HG03103 (cell line): ENCODE results near the gene SLIT3.

Source experiments
- ATAC-seq: cut with Tn5 transposase; IDR thresholded peaks from one replicate; pipeline ENCODE4 v1.9.1; 2021; ENCODE audit warnings: low read depth; ENCODE audit not compliant: unreplicated experiment

The SLIT3 gene

GRCh38 chr5:169011451-169011850, 289.5 kb downstream of the SLIT3 start:
- no peak for ATAC-seq

- ATAC-seq: no peak
Measured at GRCh38 chr5:169011009-169011408, 289.9 kb downstream of the SLIT3 start.

DNA sequence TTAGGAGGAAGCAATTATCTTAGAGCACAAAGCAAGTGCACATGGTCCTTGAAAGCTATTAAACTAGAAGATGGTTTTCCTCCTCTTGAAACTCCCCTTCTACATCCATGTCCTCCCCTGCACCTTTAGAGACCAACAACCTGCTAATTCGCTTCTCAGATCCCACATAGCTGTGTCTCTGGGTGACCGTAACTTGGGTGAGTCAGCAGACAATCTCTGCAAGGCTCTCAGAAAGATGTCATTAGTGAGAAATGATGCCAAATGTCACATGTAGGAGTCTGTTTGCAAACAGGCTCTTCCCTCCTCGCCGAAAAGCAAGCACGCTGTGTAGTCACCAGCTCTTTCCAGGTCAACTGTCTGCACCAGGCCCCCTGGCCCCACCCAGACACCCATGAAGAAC, 291.8 kb downstream of the SLIT3 start:
- no peak for ATAC-seq

GRCh38 chr5:169006842-169007790, 293.8 kb downstream of the SLIT3 start:
- no peak for ATAC-seq

- no peak for ATAC-seq
Measured at GRCh38 chr5:169004551-169004950, 296.4 kb downstream of the SLIT3 start.

DNA sequence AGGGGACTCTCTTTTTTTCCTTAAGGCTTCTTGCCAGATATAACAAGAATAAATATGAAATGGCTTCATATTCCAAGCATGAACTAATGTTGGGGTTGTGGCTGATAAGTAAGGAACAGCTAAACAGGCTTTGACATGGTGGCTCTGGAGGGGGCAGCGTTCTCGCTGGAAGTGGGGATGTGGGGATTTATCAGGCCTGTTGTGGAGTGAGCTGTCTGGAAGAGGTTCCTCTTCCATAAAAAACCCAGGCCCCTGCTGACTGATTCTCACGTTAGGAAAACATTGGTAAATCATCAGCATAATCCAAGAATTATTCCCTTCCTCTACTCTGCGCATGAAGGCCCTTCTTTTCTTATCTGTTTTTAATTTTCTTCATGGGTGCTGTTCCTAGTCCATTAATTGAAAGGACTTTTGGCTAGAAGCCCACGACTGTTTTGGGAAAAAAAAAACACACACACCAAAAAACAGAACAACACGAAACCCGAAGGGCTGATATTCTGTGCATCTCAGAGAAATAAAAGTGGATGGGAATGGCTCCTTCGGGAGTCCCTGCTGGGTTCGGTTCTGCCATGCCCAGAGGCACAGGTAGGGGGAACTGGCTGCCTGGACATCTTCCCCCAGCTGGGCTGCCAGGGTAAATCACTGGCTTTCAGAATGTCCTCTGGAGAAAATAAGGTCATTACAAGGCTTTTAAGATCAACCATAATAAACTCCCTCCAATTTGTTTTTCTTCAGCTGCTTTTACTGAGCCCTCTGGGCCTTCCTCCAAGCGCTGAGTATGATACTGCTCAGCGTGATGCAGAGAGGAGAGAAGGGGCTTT, 297.0 kb downstream of the SLIT3 start:
- no peak for ATAC-seq

GRCh38 chr5:169002953-169003555, 297.9 kb downstream of the SLIT3 start:
- no peak for ATAC-seq

- no peak for ATAC-seq
Measured at GRCh38 chr5:169001394-169001793, 299.5 kb downstream of the SLIT3 start.

DNA sequence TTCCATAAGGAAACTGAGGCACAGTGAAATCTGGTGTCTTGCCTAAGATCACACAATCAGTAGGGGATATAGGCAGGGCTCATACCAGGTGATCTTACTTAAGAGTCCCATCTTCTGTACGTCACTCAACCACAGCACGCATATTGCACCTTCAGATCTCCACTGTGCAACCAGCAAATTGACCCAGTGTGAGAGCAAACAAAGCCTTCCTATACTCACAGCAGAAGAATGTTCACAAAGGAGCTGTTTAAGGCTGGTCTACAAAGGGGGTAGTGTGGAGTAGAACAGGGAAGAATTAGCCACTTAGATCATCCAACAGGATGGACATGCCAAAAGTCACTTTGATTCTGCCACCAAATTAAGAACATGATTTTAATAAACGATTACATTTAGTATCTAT, 305.9 kb downstream of the SLIT3 start:
- no peak for ATAC-seq

DNA sequence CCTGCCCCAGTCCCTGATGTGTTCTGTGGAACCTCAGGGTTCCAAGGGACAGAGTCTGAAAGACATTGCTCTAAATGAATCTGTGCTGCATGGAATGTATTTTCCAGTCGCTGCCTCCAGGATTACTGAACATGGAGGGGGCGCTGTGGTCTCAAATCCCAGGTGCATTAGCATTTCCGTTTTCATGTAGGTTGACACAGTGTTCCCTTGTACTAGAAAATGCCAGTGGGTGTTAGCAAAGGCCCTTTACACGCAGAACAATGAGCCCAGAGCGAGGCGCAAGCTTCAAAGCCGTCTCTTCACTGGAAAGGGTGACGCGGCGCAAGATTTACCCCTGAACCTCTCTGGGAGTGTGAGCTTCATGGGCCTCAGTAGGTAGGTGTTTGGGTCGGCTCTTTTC, 308.3 kb downstream of the SLIT3 start:
- ATAC-seq: no peak

GRCh38 chr5:168992016-168992415, 308.9 kb downstream of the SLIT3 start:
- no peak for ATAC-seq

DNA sequence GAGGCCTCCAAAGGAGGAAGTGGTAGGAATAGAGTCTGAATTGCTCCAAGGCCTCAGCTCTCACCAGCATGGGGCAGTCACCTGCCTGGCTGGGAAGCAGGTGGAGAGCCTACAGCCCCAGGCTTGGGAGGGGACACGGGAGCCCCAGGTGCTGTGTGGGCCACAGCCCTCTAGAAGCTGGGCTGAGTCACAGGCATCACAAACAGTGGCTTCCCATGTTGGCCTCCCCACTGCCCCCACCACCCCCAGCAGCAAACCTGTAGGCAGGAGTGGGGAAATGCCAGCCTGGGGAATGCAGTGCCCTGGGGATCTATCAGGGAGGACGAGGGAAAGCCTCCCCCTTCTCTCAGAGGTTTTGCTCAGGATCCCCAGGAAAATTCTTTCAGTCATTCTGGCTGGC, 309.6 kb downstream of the SLIT3 start:
- no peak for ATAC-seq

GRCh38 chr5:168990679-168991078, 310.3 kb downstream of the SLIT3 start:
- ATAC-seq: no peak

GRCh38 chr5:168989731-168990505, 311.0 kb downstream of the SLIT3 start:
- no peak for ATAC-seq

DNA sequence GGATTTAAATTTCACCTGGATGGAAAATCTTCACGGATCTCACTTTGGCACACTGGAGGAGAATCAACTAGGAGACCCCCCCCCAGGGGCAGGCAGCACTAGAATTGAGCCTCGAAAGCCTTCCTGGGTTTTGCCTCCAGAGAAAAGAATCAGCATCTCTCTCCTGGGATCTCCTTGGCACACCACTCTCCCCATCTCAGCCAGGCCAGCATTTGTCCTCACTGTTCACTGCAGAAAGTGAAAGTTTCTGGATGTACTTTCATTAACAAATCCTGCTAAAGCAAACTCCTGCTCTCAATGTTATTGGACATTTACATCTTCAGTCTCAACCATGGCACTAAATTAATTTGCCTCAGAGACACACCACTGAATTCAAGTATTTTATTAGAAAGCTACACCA, 312.2 kb downstream of the SLIT3 start:
- ATAC-seq: no peak

- ATAC-seq: peak; percentile 58
Measured at GRCh38 chr5:168987543-168988300, 313.2 kb downstream of the SLIT3 start.

GRCh38 chr5:168985454-168985853, 315.5 kb downstream of the SLIT3 start:
- no peak for ATAC-seq

- ATAC-seq: no peak
Measured at GRCh38 chr5:168984135-168984675, 316.7 kb downstream of the SLIT3 start.

DNA sequence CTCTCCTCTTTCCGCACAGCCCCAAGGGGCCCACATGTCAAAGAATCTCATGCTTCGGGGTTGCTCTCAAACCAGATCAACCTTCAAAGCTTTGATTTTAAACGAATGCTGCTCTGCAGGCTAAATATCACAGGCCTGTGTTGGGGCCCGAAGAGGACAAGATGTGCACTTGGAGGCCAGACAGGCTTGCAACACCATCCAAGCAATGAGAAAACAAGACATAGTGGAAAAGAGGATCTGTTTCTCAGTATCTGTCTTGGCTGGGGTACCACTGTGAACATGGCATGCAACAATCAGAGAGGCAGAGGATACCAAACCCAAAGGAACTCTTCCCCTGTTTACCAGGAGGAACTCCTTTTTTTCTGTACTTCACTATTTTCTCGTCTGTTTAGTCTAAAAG, 321.8 kb downstream of the SLIT3 start:
- no peak for ATAC-seq
